A673 (cell line): Measurements from ENCODE around the gene PTGDR2. TPM values are rescaled to one million over a fixed set of nuclear protein-coding genes. Genes with fewer than 3 reads are reported as not detected.

Experiments used
- BruUV-seq: library from RNA; stranded (reverse); fragments of 400-500 nt; replicated peaks from 2 replicates; lab custom pipeline; 2021; lab: Mats Ljungman, UMichigan
- CTCF ChIA-PET: fragments of 300-600 bp; sonication (Branson Sonifier 250); formaldehyde crosslinking; loops from one replicate; lab custom pipeline; 2022; ENCODE audit warnings: antibody characterized with exemption; lab: Charles Lee
- POLR2A ChIA-PET: fragments of 300-600 bp; sonication (Branson Sonifier 250); formaldehyde crosslinking; loops from one replicate; lab custom pipeline; 2022; ENCODE audit warnings: antibody characterized with exemption; ENCODE audit not compliant: low non-redundant PET; lab: Charles Lee
- DNase-seq: peaks from one replicate; pipeline ENCODE4 v3.0.0-alpha.2; 2015; ENCODE audit warnings: low spot score
- H3K27ac ChIP-seq: fragments of 200-600 bp; sonication (generic); 2 replicates; pipeline ENCODE4 v1.5.1; 2016; ENCODE audit warnings: mixed run types, low read depth, mild to moderate bottlenecking, mixed read lengths, antibody characterized with exemption, low read length; ENCODE audit not compliant: poor library complexity, severe bottlenecking
- H3K27me3 ChIP-seq: fragments of 200-600 bp; sonication (generic); replicated peaks from 2 replicates; pipeline ENCODE4 v1.6.1; 2017; ENCODE audit warnings: mixed run types, low read depth, mild to moderate bottlenecking, mixed read lengths, antibody characterized with exemption, low read length; ENCODE audit not compliant: insufficient read depth, poor library complexity
- H3K36me3 ChIP-seq: fragments of 200-600 bp; sonication (generic); 2 replicates; pipeline ENCODE4 v1.6.1; 2016; ENCODE audit warnings: mixed run types, mild to moderate bottlenecking, mixed read lengths, antibody characterized with exemption, low read length; ENCODE audit not compliant: insufficient read depth, poor library complexity, severe bottlenecking
- H3K4me1 ChIP-seq: fragments of 200-600 bp; sonication (generic); 2 replicates; pipeline ENCODE4 v1.6.1; 2017; ENCODE audit warnings: mixed run types, mild to moderate bottlenecking, mixed read lengths, antibody characterized with exemption, low read length; ENCODE audit not compliant: insufficient read depth, poor library complexity, severe bottlenecking
- H3K4me3 ChIP-seq: fragments of 200-600 bp; sonication (generic); 2 replicates; pipeline ENCODE4 v1.5.1; 2016; ENCODE audit warnings: low read depth, mixed run types, mild to moderate bottlenecking, mixed read lengths, low read length; ENCODE audit not compliant: poor library complexity, severe bottlenecking
- H3K9me3 ChIP-seq: fragments of 200-600 bp; sonication (generic); 2 replicates; pipeline ENCODE4 v1.6.1; 2016; ENCODE audit warnings: mixed run types, low read depth, mild to moderate bottlenecking, mixed read lengths, antibody characterized with exemption, low read length; ENCODE audit not compliant: poor library complexity, severe bottlenecking
- EZH2 ChIP-seq: fragments of 200-600 bp; sonication (generic); IDR thresholded peaks from 2 replicates; pipeline ENCODE4 v1.6.1; 2017; ENCODE audit warnings: borderline replicate concordance, low read depth, mild to moderate bottlenecking, mixed read lengths, antibody characterized with exemption, low read length; ENCODE audit not compliant: poor library complexity, severe bottlenecking
- intact Hi-C: fragments of 100-400 bp; cut with micrococcal nuclease; formaldehyde crosslinking; loops from one replicate; pipeline ENCODE4 v1.10.0; 2022; ENCODE audit not compliant: unreplicated experiment
- total RNA-seq: library from RNA; stranded (reverse); gene quantifications from 2 replicates; pipeline ENCODE4 v1.2.3, GENCODE V29; 2021
- TF ChIP-seq, protein P1 (sequence below): fragments of 300-800, 200-600 bp; sonication (generic); conservative IDR thresholded peaks from 2 replicates; pipeline ENCODE4 v1.5.1; 2017; ENCODE audit warnings: low read depth, mild to moderate bottlenecking, antibody characterized with exemption, low read length, moderate library complexity, mixed read lengths

The PTGDR2 gene
- total RNA-seq, 1 experiment from 2014 or later: 0.09 TPM

DNA sequence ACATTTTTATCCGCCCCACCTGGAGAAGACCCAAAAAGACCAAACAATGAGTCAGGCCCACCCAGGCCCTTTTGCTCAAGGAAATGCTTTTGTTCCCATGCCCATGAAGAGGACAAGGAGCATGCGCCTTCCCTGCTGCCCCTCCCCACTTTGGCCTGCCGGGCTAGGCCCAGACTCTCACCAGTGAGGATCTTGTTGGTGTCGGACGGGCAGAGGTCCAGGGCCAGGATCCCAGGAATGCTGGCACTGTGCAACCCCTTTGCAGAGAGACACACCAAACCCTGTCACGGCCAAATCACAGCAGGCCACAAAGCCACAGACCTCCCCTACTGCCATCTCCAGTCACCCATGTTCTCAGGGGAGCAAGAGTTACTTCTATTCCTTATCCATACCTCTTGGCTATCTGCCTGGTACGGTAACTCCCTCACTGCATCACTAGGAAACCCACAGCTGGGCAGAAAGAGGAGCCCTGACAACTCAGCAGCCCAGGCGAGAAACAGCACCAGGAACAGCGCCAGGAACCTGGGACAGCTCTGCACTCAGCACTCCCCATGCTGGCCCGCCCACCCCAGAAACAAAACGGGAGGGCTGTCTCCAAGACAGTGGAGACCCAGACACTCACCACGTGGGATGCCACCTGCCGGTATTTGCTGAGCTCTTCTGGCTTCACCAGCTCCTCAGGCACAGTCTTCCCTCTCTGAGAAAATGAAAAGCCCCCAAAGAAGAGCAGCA is 45.1 kb upstream of the PTGDR2 start:
- Histone ChIP-seq H3K4me1 (peaks cover 8% of the 10 kb centered on the region), H3K27me3 (no peaks in the 10 kb centered on the region), H3K27ac (no peak overlapping the region), H3K9me3 (no peaks in the 10 kb centered on the region), H3K36me3 (peaks cover 78% of the 10 kb centered on the region), H3K4me3 (no peak overlapping the region)
- no peak for DNase-seq
- CTCF ChIA-PET: no interaction called here
- BruUV-seq: no TSS peak
- POLR2A ChIA-PET: interaction anchor here (0.6 kb wide), 1 partner anchor 823 kb away, joined by 3 read pairs; no protein-coding TSS in a partner anchor
- intact Hi-C loops: no loop called here
- TF ChIP-seq EZH2: no peak
- TF ChIP-seq, protein P1, sequence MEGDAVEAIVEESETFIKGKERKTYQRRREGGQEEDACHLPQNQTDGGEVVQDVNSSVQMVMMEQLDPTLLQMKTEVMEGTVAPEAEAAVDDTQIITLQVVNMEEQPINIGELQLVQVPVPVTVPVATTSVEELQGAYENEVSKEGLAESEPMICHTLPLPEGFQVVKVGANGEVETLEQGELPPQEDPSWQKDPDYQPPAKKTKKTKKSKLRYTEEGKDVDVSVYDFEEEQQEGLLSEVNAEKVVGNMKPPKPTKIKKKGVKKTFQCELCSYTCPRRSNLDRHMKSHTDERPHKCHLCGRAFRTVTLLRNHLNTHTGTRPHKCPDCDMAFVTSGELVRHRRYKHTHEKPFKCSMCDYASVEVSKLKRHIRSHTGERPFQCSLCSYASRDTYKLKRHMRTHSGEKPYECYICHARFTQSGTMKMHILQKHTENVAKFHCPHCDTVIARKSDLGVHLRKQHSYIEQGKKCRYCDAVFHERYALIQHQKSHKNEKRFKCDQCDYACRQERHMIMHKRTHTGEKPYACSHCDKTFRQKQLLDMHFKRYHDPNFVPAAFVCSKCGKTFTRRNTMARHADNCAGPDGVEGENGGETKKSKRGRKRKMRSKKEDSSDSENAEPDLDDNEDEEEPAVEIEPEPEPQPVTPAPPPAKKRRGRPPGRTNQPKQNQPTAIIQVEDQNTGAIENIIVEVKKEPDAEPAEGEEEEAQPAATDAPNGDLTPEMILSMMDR: no peak

- no peaks in the 10 kb centered on the region for H3K9me3 ChIP-seq
- H3K4me3 ChIP-seq: no peak overlapping the region
- H3K36me3 ChIP-seq: peaks cover 87% of the 10 kb centered on the region
- ChIA-PET CTCF (interaction anchor here (0.6 to 1.4 kb wide), 6 partner anchors 12 to 126 kb away, joined by 3 to 9 read pairs (median 4); no protein-coding TSS in a partner anchor), POLR2A (no interaction called here)
- intact Hi-C loops: no loop called here
- no peak overlapping the region for H3K27ac ChIP-seq
- H3K27me3 ChIP-seq: no peaks in the 10 kb centered on the region
- peaks cover 5% of the 10 kb centered on the region for H3K4me1 ChIP-seq
- no TSS peak for BruUV-seq
- TF ChIP-seq, protein P1: no peak
- TF ChIP-seq EZH2: no peak
- no peak for DNase-seq
These were observed 44.2 kb upstream of the PTGDR2 start for GRCh38 chr11:60899977-60900376.

DNA sequence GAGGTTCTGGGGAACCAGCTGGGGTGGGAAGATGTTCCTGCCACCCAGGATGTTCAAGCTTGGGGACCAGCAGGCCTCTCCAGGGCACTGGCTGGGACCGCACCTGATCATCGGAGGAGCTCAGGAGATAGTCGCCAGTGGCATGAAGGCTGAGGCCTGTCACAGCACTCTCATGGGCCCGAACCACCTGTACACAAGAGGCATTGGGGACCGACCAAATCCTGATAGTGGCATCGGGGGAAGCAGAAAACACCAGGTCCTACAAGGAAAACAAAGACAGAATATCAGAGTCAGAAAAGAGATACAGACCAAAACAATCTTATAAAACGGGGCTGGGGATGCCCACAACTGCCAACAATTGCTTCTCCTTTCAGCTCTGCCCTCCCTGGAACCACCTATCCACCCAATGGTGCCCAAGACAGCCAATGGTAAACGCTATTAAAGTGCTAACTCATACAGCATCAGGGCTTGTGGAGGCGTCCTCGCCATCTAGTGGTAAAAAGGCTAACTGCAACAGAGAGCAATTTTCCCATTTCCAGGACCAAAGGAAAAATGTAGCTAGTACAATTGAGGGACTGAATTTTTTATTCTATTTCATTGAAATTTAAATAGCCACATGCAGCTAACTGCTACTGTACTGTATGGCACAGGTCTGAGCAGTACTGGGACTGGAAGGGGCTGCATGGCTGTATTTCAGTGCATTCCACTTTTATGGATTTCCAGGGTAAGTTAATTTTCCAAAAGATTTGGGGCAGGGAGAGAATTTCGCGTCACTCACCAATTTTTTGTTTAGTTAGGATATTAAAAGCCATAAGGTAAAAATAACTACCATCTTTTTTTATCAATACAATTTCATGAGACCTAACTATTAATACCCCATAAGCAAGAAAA is 43.5 kb upstream of the PTGDR2 start:
- intact Hi-C loops: no loop called here
- peak overlapping the region; percentile 28 for H3K27ac ChIP-seq
- H3K4me1 ChIP-seq: no peaks in the 10 kb centered on the region
- TF ChIP-seq, protein P1: peak; percentile 99
- no peak for TF ChIP-seq EZH2
- H3K36me3 ChIP-seq: peaks cover 93% of the 10 kb centered on the region
- no peaks in the 10 kb centered on the region for H3K27me3 ChIP-seq
- H3K4me3 ChIP-seq: no peak overlapping the region
- ChIA-PET POLR2A (no interaction called here), CTCF (interaction anchor here (0.6 to 1.4 kb wide), 7 partner anchors 9 to 126 kb away, joined by 3 to 9 read pairs (median 3); no protein-coding TSS in a partner anchor)
- peak; percentile 87 for DNase-seq
- H3K9me3 ChIP-seq: no peaks in the 10 kb centered on the region
- BruUV-seq: no TSS peak
